GM12891 (cell line): ENCODE measurements around the gene KRT73.

Experiments
- DNase-seq: peaks from one replicate; pipeline ENCODE4 v3.0.0; 2011; ENCODE audit warnings: low spot score; ENCODE audit not compliant: insufficient read length
- FAIRE-seq: peaks from 2 replicates; lab custom pipeline; 2011; peaks lifted over from hg19 to GRCh38; lab: Jason Lieb, UNC
- PAX5 ChIP-seq: IDR thresholded peaks from 2 replicates; pipeline ENCODE4 v1.6.1; 2011; ENCODE audit warnings: low read length, moderate library complexity, mild to moderate bottlenecking; ENCODE audit not compliant: insufficient read depth, severe bottlenecking
- POLR2A ChIP-seq: IDR thresholded peaks from 2 replicates; pipeline ENCODE4 v1.6.1; 2011; ENCODE audit warnings: low read depth, low read length, control low read depth
- POLR2AphosphoS5 ChIP-seq: IDR thresholded peaks from 2 replicates; pipeline ENCODE4 v1.6.1; 2011; ENCODE audit warnings: low read depth, low read length, control low read depth
- POU2F2 ChIP-seq: IDR thresholded peaks from 2 replicates; pipeline ENCODE4 v1.6.1; 2011; ENCODE audit warnings: low read depth, mild to moderate bottlenecking, control low read depth, low read length, moderate library complexity
- SPI1 ChIP-seq: IDR thresholded peaks from 2 replicates; pipeline ENCODE4 v1.6.1; 2011; ENCODE audit warnings: low read depth, low read length, control low read depth
- TAF1 ChIP-seq: IDR thresholded peaks from 2 replicates; pipeline ENCODE4 v1.6.1; 2011; ENCODE audit warnings: low read depth, low read length, control low read depth

KRT73 gene

DNA sequence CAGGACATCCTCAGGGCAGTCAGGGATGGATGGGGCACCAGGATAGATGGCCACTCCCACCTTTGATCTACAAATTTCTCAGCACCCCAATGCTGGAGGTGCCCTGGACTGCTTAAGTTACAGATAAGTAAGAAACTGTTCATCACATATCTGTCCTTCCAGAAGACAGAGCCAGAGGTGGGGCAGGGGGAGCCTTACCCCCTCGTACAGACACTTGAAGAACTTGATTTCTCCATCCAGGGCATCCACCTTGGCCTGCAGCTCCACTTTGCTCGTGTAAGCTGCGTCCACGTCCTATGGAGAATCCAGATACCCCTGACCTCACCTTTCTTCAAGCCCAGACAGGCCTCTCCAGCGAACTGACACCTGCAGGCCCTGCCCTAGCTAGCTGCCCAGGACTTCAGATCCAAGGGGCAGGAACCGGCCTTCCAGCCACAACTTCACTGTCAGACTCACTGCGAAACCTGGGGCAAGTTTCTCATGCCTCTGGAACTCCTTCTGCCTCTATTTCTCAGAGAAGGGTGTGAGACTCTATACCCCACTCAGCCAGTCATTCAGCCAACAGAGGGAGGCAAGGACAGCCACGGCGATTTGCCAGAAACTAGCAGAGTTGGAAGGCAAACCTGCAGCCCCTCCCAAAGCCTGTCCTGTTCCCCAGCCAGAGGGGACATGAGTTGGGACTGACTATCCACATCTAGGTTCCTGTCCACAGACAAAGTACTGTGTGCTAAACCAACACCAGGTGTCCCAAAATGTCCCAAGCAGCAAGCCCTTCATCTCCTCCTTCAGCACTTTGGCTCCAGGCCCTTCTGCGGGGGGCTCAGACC lies 3.8 kb downstream of the KRT73 start:
- no peak for DNase-seq
- no peak for TF ChIP-seq POLR2AphosphoS5
- no peak for TF ChIP-seq SPI1
- TF ChIP-seq POU2F2, result no peak
- no peak for TF ChIP-seq PAX5
- TF ChIP-seq TAF1, result no peak
- no peak for TF ChIP-seq POLR2A
- FAIRE-seq, result no peak

DNA sequence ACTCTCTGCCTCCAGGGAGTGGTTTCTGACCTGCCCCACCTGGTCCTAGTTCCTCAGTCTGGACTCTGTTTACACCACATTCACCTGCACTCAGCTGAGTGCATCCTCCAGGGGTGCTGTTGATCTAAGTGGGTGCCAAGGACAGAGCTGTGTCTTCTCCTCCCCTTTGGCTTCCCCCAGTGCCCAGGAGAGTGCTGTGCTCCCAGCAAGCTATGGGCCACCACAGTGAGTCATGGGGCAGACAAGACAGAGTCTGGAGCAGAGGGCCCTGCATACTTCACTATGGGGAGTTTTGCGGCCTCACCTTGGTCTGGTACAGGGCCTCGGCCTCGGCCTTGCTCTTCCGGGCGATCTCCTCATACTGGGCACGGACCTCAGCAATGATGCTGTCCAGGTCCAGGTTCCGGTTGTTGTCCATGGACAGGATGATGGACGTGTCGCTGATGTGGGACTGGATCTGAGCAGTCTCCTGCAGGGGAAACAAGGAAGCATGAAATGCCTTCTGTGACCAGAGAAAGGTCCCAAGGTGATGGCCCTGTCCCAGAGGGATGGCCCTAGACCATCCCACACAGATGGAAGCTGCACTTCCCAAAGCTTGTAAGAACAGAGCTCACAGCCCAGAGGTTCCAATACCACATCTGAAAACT lies 4.9 kb downstream of the KRT73 start:
- FAIRE-seq, result no peak
- TF ChIP-seq POU2F2 (no peak), PAX5 (no peak), POLR2AphosphoS5 (no peak), POLR2A (no peak), TAF1 (no peak), SPI1 (no peak)
- DNase-seq, result no peak

GRCh38 chr12:52612431-52613383 lies 5.7 kb downstream of the KRT73 start:
- DNase-seq (no peak), FAIRE-seq (no peak)
- TF ChIP-seq SPI1 (no peak), POLR2AphosphoS5 (no peak), TAF1 (no peak), POU2F2 (no peak), POLR2A (no peak), PAX5 (no peak)

DNA sequence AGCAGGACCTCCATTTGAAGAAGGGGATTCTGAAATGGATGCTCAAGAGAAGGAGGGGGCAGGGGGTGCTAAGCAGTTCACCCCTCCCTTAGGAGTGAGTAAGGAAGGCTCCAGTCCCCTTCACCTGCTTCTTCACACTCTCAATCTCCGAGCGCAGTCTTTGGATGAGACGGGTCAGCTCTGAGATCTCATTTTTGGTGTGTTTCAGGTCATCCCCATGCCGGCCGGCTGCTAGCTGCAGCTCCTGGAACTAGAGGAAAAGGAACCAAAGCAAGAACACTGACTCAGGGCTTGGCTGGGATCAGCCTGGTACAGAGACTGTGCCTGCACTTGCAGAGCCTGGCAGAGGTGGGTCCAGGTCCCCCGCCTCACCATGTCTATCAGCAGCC lies 7.3 kb downstream of the KRT73 start:
- FAIRE-seq, result no peak
- TF ChIP-seq POU2F2 (no peak), POLR2AphosphoS5 (no peak), TAF1 (no peak), POLR2A (no peak), SPI1 (no peak), PAX5 (no peak)

GRCh38 chr12:52608826-52609630 lies 9.3 kb downstream of the KRT73 start:
- TF ChIP-seq POLR2AphosphoS5 (no peak), SPI1 (no peak), POLR2A (no peak), TAF1 (no peak), PAX5 (no peak), POU2F2 (no peak)
- FAIRE-seq (no peak), DNase-seq (no peak)

More for the DNA sequence above, 7.3 kb downstream of the KRT73 start:
- no peak for DNase-seq

DNA sequence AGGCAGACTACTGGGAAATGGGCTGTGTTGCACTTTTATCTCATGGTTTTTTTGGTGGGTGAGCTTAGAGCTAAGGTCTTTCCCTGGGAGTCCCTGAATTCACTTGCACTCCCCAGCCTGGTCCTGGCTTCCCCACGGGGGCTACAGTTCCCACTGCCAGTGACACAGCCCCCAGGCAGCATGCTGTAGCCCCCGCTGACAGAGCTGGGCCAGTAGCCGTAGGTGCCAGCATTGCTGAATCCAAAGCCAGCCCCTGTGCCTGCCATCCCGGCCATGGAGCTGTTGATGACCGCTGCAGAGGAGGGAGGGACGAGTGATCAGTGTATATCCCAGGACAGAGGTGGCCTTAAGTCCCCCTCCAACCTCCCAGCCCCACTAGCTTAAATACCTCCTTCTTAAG lies 10.2 kb downstream of the KRT73 start:
- no peak for TF ChIP-seq POU2F2
- no peak for TF ChIP-seq TAF1
- no peak for TF ChIP-seq PAX5
- TF ChIP-seq POLR2AphosphoS5, result no peak
- no peak for TF ChIP-seq SPI1
- TF ChIP-seq POLR2A, result no peak
- FAIRE-seq (no peak), DNase-seq (no peak)

DNA sequence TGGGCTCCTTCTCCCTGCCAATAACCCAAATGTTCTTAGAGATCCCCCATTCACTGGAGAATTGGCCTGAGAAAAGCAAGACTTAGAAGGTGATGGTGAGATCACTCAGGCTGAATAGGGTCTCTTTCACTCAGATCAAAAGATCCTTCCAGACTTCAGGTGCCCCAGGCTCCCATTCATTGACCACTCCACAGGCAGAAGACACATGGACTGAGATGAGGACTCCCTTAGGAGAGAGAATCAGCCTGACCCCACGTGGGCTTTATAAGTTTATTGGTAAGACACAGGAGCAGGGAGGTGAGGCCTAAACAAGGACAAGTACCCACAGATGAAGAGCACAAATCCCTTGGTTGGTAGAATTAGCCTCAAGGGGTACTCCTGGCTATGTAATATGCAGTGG lies 11.0 kb downstream of the KRT73 start:
- no peak for DNase-seq
- FAIRE-seq, result no peak
- TF ChIP-seq TAF1 (no peak), POU2F2 (no peak), POLR2AphosphoS5 (no peak), POLR2A (no peak), SPI1 (no peak), PAX5 (no peak)
